ENCODE data around the gene TRPC4.

GRCh38 chr13:37751025-37751424, 118.5 kb downstream of the TRPC4 start:
- TF ChIP-seq CTCF (IDR thresholded peaks at IDR 0.05) (no peak), CHD4 (IDR thresholded peaks at IDR 0.05; ENCODE audit: borderline replicate concordance) (no peak), POLR2A (IDR thresholded peaks at IDR 0.05; ENCODE audit: low read length) (no peak), RNF2 (IDR thresholded peaks at IDR 0.05; ENCODE audit: borderline replicate concordance, low read depth) (no peak), RAD21 (conservative IDR thresholded peaks at IDR 0.05 in 1 of 2, IDR thresholded peaks at IDR 0.05 in 1 of 2) (no peak), EP300 (IDR thresholded peaks at IDR 0.05) (no peak), CHD2 (IDR thresholded peaks at IDR 0.05; ENCODE audit: low read length, partially characterized antibody) (no peak), MAX (IDR thresholded peaks at IDR 0.05) (no peak)

Measured in A549 (cell line).